22Rv1 (cell line): ENCODE data around the gene PARVB.
A peak's percentile ranks its signal among the peaks of the same experiment; 100 is the strongest.

ENCODE experiments used
- H3K27ac ChIP-seq: fragments of 450-650 bp; 2 replicates; pipeline ENCODE4 v1.5.1; 2017
- ZFX ChIP-seq: fragments of 450-650 bp; IDR thresholded peaks from 2 replicates; pipeline ENCODE4 v1.6.1; 2017; ENCODE audit warnings: antibody characterized with exemption, borderline replicate concordance
- TF ChIP-seq, protein P1 (sequence below): fragments of 450-650 bp; IDR thresholded peaks from 2 replicates; pipeline ENCODE4 v1.5.1; 2017; ENCODE audit warnings: mild to moderate bottlenecking

Gene PARVB, protein sequence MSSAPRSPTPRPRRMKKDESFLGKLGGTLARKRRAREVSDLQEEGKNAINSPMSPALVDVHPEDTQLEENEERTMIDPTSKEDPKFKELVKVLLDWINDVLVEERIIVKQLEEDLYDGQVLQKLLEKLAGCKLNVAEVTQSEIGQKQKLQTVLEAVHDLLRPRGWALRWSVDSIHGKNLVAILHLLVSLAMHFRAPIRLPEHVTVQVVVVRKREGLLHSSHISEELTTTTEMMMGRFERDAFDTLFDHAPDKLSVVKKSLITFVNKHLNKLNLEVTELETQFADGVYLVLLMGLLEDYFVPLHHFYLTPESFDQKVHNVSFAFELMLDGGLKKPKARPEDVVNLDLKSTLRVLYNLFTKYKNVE

DNA sequence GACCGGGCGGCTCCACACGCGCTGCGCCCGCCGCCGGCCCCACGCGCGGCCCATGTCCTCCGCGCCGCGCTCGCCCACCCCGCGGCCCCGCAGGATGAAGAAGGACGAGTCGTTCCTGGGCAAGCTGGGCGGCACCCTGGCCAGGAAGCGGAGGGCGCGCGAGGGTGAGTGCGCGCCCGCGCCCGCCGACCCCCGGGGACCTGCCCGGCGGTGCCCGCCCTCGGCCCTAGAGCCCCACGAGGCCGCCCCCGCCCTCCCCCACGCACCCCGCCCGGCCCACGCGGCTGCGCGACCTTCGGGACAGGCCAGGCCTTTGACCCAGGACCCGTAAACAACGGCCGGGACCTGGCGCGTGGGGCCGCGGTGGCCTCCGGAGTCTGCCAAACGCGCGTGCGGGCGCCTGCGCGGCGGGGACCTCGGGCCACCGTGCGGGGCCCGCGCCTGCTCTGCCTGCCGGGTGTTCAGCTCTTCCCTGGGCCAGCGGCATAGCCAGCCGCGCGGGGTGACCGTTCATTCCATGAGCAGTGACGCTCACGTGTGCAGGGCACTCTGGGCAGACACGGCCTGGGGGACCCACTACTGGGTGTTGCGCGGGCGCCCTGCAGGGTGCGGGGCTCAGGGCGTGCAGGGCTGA is at the start of gene PARVB:
Gene PARVB (plus strand): TSS at position 15 of the 634 bp plus-strand sequence. CDS start 38 bp downstream, at position 53.
- TF ChIP-seq, protein P1, sequence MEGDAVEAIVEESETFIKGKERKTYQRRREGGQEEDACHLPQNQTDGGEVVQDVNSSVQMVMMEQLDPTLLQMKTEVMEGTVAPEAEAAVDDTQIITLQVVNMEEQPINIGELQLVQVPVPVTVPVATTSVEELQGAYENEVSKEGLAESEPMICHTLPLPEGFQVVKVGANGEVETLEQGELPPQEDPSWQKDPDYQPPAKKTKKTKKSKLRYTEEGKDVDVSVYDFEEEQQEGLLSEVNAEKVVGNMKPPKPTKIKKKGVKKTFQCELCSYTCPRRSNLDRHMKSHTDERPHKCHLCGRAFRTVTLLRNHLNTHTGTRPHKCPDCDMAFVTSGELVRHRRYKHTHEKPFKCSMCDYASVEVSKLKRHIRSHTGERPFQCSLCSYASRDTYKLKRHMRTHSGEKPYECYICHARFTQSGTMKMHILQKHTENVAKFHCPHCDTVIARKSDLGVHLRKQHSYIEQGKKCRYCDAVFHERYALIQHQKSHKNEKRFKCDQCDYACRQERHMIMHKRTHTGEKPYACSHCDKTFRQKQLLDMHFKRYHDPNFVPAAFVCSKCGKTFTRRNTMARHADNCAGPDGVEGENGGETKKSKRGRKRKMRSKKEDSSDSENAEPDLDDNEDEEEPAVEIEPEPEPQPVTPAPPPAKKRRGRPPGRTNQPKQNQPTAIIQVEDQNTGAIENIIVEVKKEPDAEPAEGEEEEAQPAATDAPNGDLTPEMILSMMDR, result no peak
- TF ChIP-seq ZFX, result no peak
- peak within 1 kb of the TSS; percentile 73 for H3K27ac ChIP-seq

DNA sequence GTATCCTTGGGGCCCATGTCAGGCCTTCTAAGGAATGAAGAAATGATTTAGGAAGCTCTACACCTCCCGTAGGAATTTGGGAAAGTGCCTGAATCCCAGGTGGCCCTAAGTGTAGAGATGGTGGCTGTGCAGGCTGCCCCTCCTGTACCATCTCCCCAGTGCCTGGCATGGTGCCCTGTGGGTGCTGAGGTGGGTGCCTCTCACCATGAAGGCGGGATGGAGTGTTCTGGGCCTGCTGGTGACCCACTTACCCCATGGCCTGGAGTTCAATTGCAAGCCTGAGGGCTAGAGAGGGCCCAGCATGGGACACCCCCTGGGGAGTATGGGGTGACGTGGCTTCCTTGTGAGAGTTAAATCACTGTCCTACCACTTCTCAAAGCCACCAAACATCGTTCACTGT is 49.1 kb upstream of the PARVB start:
- TF ChIP-seq, protein P1, result no peak
- TF ChIP-seq ZFX, result no peak

DNA sequence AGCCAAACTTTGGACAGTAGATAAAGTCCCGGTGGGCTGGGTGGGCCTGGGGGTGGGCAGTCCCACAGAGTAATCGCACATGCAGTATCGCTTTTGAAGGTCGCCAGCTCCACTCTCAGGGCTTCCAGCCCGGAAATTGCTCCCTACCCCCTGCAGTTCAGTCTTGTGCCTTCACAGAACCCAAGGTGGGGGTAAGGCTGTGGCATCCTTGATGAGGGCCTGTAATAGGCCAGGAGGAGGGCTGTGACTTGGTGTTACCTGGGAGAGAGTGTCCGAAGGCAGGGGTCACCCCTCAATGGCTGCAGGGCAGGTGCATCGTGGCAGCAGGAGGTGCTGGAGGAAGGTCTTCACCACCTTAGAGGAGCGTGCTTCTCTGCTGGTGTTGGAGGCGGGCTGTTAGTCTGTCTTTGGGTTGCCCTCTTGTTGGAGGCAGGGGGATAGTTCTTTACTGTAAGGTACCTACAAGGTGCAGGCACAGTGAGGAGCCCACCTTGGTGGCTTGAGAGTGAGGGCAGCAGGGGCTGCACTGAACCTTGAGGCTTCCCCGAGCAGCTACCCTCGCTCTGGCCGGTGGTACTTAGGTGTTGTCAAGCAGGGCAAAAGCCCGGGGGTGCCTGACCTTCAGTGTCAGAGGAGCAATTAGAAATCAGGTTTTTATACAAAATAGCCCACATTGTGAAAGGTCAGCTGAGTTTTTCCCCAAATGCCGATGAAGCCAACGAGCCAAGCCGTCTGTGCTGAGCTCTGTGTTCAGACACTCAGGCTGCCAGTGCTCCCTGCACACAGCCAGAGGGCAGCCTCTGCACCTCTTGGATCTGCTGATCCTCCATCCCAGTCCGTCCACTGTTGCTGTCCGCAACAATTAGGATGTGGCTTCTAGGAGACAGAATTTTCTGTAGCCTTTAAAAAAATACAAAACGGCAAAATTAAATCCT is 47.0 kb upstream of the PARVB start:
- H3K27ac ChIP-seq, result no peak overlapping the region
- no peak for TF ChIP-seq ZFX
- TF ChIP-seq, protein P1, result no peak

More for the DNA sequence above, 49.1 kb upstream of the PARVB start:
- H3K27ac ChIP-seq, result no peak overlapping the region

DNA sequence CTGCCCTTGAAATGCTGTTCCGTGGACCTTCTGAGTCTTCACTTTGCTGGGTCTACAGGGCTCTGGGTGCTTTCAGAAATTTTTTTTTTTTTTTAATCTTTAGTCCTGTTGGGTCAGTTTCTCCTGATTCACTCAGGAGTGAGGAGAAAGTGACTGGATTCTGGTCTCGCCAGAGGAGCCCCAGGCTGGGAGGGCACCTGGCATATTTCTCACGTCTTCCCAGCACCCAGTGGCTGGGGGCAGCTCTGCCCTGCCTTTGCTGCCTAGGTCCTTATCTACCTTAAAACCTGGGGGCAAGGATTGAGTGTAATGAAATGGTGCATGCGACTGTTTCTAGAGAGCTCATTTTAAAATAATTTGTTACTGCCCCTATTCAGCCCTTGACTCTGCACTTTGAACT is 45.5 kb upstream of the PARVB start:
- H3K27ac ChIP-seq, result no peak overlapping the region
- TF ChIP-seq ZFX, result no peak
- TF ChIP-seq, protein P1, result no peak

DNA sequence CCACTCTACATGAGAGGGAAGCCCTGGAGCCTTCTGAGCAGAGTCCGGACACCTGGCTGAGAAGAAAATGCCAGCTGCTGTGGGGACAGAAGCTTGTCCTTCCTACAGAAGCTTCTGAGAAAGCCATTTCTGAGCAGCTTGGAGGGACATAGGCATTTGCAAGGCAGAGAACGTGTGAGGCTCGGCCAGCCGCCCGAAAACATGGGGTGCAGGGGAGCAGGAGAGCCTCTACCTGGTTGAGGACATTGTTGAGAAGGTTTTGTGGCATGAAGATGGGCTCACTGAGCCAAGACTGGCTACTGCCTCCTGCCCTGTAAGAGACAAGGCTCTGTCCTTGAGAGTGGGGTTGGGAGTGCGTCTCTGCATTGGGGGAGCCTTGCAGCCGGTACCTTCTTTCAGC is 43.5 kb upstream of the PARVB start:
- TF ChIP-seq, protein P1, result no peak
- no peak for TF ChIP-seq ZFX
- no peak overlapping the region for H3K27ac ChIP-seq

DNA sequence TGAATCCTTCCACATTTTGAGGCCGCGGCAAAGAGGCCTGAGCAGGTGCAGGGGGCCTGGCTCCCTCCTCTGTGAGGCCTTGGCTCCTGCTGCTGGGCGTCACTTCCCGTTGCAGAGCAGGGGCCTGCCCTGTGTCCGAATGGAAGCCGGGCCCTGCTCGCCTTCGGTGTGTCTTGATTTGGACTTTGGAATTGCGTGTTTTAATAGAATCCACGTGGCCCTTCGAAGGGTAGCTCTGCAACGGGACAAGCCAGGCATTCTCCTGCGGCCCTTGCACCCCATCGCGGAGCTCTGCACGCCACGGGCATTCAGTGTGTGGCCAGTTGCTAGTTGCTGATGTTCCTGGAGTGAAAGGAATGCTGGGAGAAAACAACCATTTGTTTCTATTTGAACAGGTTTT is 43.1 kb upstream of the PARVB start:
- no peak for TF ChIP-seq ZFX
- TF ChIP-seq, protein P1, result no peak
- no peak overlapping the region for H3K27ac ChIP-seq
